H1 (cell line): ENCODE data around the gene SCN2B. TPM values are rescaled to one million over a fixed set of nuclear protein-coding genes. Genes with fewer than 3 reads are reported as not detected.

Source experiments
- ATF3 ChIP-seq: IDR thresholded peaks from 2 replicates; pipeline ENCODE4 v1.6.1; 2011; ENCODE audit warnings: low read depth, mild to moderate bottlenecking, low read length; ENCODE audit not compliant: insufficient read depth
- CREB1 ChIP-seq: IDR thresholded peaks from 2 replicates; pipeline ENCODE4 v1.6.1; 2012; ENCODE audit warnings: inconsistent platforms
- polyA plus RNA-seq, 7 experiments: library from polyadenylated mRNA; depleted of rRNA in 3 of 7; stranded (reverse) in 5 of 7; unstranded in 2 of 7; fragments of >200 nt in 5 of 7; fragments of 200-250 nt in 2 of 7; gene quantifications; 1 replicate in 5 of 7; 2 replicates in 1 of 7; 4 replicates in 1 of 7; pipeline versions ENCODE4 v1.2.1 to v1.2.3, GENCODE V29; 2011 to 2013; ENCODE audit warnings: missing spikeins in 2 of 7, mixed read lengths in 2 of 7
- total RNA-seq: library from RNA; stranded (reverse); fragmentation: NEBNext Ultra II Directional; extraction: Animal tissue kit (Norgen Biotek cat#: 25700); gene quantifications from 2 replicates; pipeline ENCODE4 v1.2.1, GENCODE V29; 2021

Gene SCN2B
- total and polyA plus RNA-seq, 2 of the 8 experiments (the other 6 are each of a cell fraction or from before 2014, with no cell fraction given): 0.14 to 0.24 TPM

- no peak for TF ChIP-seq CREB1
- no peak for TF ChIP-seq ATF3
Observed at GRCh38 chr11:118120793-118121192, 55.6 kb downstream of the SCN2B start (continued).
